NCI-H2196 treated with DMSO at 0.1 percent for 48 hours (cell line): ENCODE data around the gene ANXA1.

Source experiments
- DNase-seq: peaks from one replicate; lab custom pipeline; 2025; ENCODE audit not compliant: unreplicated experiment; lab: John Stamatoyannopoulos, UW

ANXA1 gene

DNA sequence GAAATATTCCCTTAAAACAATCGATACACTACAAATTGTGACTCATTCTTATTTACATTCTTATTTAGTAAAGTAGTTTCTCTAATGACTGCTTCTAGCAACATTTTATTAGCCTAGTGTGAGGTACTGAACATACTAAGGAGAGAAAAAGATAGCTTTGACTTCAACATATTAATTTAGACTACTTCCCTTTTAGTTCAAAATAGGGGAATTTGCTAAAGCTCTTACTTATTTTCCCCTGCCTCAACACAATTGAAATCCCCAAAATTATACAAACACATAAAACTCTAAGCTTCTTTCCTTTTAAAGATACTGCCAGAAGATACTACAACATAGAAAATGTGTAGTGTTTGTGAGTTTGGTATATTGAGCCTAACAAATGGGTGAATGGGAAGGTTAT is 55.2 kb downstream of the ANXA1 start:
- no peak for DNase-seq

DNA sequence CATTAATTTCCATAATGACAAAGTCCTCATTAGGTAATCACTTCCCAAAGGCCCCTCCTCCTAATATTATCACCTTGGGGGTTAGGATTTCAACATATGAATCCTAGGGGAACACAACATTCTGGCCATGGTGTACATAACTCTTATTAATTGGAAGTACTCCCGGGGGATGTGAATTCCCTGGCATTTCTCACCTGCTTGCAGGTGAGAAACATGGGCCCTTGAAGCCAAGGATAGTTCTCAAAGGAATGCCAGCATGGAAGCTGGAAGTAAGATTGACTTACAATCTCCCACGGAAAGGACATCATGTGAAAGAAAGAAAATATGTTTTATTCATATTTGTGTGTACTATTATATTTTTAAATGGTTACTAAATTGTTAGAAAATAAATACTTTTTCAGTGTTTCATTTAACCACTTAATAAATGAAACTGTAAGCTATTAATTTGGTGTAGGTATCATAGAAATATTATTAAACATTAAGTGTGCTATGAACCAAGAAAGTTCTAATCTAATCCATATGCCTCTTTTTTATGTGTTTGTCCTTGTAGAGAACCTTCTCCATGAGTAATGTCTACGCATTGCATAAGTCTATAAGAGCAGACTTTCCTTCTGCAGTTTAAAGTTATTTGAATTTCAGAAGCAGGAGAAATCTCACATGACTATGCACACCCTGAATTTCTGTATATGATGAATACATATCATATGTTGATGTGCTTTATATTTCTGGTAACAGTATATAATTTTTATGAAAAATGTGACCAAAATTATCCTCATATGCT is 59.4 kb downstream of the ANXA1 start:
- DNase-seq: no peak

DNA sequence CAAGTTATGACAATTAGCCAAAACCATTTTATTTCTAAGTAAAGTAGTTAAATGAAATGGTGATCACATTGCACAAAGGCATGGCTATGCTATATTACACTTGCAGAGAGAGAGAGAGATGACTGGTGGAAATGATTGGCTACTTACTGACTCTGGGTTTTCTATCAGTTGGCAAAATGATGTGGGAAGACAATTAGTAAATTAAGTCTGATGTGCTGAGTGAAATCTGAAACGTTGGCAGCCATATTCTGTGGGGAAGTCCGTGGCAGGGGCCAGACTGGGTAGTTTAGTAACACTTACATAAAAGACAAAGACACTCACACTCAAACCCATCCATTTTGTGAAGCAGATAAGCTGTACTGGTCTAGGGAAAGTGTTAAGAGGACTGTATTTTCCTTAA is 61.6 kb downstream of the ANXA1 start:
- no peak for DNase-seq

DNA sequence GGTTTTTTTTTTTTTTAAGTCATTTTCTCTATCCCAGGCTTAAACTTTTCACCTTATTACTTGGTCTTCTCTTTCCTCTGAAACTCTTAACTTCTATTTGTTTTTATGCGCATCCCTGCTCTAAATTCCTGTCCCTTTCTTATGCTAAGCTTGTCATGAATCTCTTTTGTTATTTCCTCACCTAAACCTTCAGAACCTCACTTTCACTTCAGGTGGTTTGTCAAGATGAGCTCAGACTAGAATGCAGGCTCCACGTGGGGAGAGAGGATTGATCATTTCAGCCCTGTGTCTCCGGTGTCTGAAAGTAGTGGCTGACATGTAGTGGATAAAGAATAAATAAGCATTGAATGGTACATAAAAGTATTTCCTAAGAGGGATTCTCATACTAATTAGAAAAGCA is 63.6 kb downstream of the ANXA1 start:
- no peak for DNase-seq

DNA sequence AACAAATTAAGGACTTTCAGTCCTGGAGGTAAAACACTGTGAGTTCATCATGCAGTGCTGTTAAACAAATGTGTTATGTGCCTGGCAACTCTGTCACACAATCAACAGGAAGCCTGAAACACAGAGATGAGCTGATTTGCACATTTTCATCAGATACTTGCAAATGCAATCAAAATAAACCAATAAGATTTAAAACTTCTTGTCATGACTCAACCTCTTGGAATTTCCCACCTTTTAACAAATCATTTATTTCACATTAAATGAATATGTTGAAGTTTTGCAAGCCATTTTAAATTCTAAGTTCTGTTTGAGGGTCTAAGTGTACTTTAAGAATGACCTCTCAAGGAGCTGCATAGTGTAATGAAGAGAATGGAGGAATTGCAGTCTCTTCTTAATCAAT is 64.4 kb downstream of the ANXA1 start:
- DNase-seq: no peak
